H1 (cell line): ENCODE data around the gene DENND6B.

Experiments used
- CEBPB ChIP-seq: IDR thresholded peaks from 2 replicates; pipeline ENCODE4 v1.6.1; 2012; ENCODE audit warnings: low read depth, low read length
- CTCF ChIP-seq, 3 experiments: IDR thresholded peaks; 1 replicate in 2 of 3; 2 replicates in 1 of 3; pipeline versions ENCODE4 v1.5.1 to v1.6.1; 2011; ENCODE audit warnings: low read length in 3 of 3, mild to moderate bottlenecking in 3 of 3, inconsistent platforms in 2 of 3, low read depth in 1 of 3, moderate library complexity in 1 of 3; ENCODE audit not compliant: insufficient read depth in 1 of 3; ENCODE audit errors: control extremely low read depth in 1 of 3
- EP300 ChIP-seq, 2 experiments: IDR thresholded peaks; 1 replicate in 1 of 2; 2 replicates in 1 of 2; pipeline ENCODE4 v1.6.1; 2011 to 2012; ENCODE audit warnings: low read depth in 2 of 2, low read length in 2 of 2, mild to moderate bottlenecking in 2 of 2, borderline replicate concordance in 1 of 2, inconsistent platforms in 1 of 2, moderate library complexity in 1 of 2
- SP1 ChIP-seq: IDR thresholded peaks from 2 replicates; pipeline ENCODE4 v1.6.1; 2011; ENCODE audit warnings: low read depth, low read length

GRCh38 chr22:50329236-50329635, 2.4 kb upstream of the DENND6B start:
- TF ChIP-seq CTCF (IDR thresholded peaks at IDR 0.05; ENCODE audit: control extremely low read depth in 1 of 3, insufficient read depth in 1 of 3, low read depth in 1 of 3, low read length in 3 of 3) (no peak), CEBPB (no peak), SP1 (no peak), EP300 (IDR thresholded peaks at IDR 0.05; ENCODE audit: borderline replicate concordance in 1 of 2, low read depth in 2 of 2, low read length in 2 of 2) (no peak)
